HG03108 (cell line): ENCODE measurements around the gene WIPF3.

Experiments
- ATAC-seq: cut with Tn5 transposase; IDR thresholded peaks from one replicate; pipeline ENCODE4 v1.9.1; 2021; ENCODE audit warnings: moderate library complexity; ENCODE audit not compliant: unreplicated experiment

The WIPF3 gene

GRCh38 chr7:29808075-29808801 is 1.9 kb downstream of the WIPF3 start:
- no peak for ATAC-seq

GRCh38 chr7:29809533-29810155 is 3.3 kb downstream of the WIPF3 start:
- ATAC-seq: no peak

- no peak for ATAC-seq
These were observed 4.0 kb downstream of the WIPF3 start for GRCh38 chr7:29810297-29810696.

- ATAC-seq: no peak
These were observed 4.6 kb downstream of the WIPF3 start for GRCh38 chr7:29810813-29811482.

- ATAC-seq: no peak
These were observed 5.3 kb downstream of the WIPF3 start for GRCh38 chr7:29811586-29811985.

GRCh38 chr7:29812185-29812876 is 6.0 kb downstream of the WIPF3 start:
- no peak for ATAC-seq

- no peak for ATAC-seq
These were observed 9.1 kb downstream of the WIPF3 start for GRCh38 chr7:29815181-29816105.

- no peak for ATAC-seq
These were observed 12.0 kb downstream of the WIPF3 start for GRCh38 chr7:29818308-29818707.

GRCh38 chr7:29825775-29826529 is 19.6 kb downstream of the WIPF3 start:
- no peak for ATAC-seq

GRCh38 chr7:29826530-29826822 is 20.2 kb downstream of the WIPF3 start:
- ATAC-seq: no peak

- ATAC-seq: no peak
These were observed 20.6 kb downstream of the WIPF3 start for GRCh38 chr7:29826904-29827303.

- no peak for ATAC-seq
These were observed 25.4 kb downstream of the WIPF3 start for GRCh38 chr7:29831705-29832104.

GRCh38 chr7:29833929-29834328 is 27.6 kb downstream of the WIPF3 start:
- no peak for ATAC-seq

- ATAC-seq: no peak
These were observed 29.4 kb downstream of the WIPF3 start for GRCh38 chr7:29835718-29836117.

GRCh38 chr7:29839302-29839701 is 33.0 kb downstream of the WIPF3 start:
- ATAC-seq: no peak

GRCh38 chr7:29839921-29840320 is 33.6 kb downstream of the WIPF3 start:
- no peak for ATAC-seq

- ATAC-seq: no peak
These were observed 34.4 kb downstream of the WIPF3 start for GRCh38 chr7:29840701-29841100.

GRCh38 chr7:29841926-29842701 is 35.8 kb downstream of the WIPF3 start:
- ATAC-seq: no peak

GRCh38 chr7:29843093-29843492 is 36.8 kb downstream of the WIPF3 start:
- ATAC-seq: no peak
